Activated CD8-positive, alpha-beta T cell treated with anti-CD3 and anti-CD28 coated beads for 36 hours (primary cell): Measurements from ENCODE around the gene FGF14. TPM values are rescaled to one million over a fixed set of nuclear protein-coding genes. Genes with fewer than 3 reads are reported as not detected.

Experiments used
- ATAC-seq: fragments of 200-7000 bp; cut with Tn5 transposase; one replicate; pipeline ENCODE4 v1.10.0; 2021; ENCODE audit warnings: mild to moderate bottlenecking, moderate library complexity
- CTCF ChIA-PET: fragments of 350-600 bp; sonication (Branson Sonifier 250); formaldehyde crosslinking; loops from one replicate; lab custom pipeline; 2021; ENCODE audit warnings: antibody characterized with exemption; lab: Charles Lee
- POLR2A ChIA-PET: fragments of 350-600 bp; sonication (Branson Sonifier 250); formaldehyde crosslinking; loops from one replicate; lab custom pipeline; 2021; ENCODE audit warnings: antibody characterized with exemption; lab: Charles Lee
- DNase-seq: peaks from one replicate; pipeline ENCODE4 v3.0.0-alpha.2; 2020
- H3K27ac Mint-ChIP-seq: one replicate; pipeline ENCODE4 v1.8.0; 2021; ENCODE audit warnings: mild to moderate bottlenecking, mixed read lengths
- H3K27me3 Mint-ChIP-seq: one replicate; pipeline ENCODE4 v1.8.0; 2021; ENCODE audit warnings: mixed read lengths
- H3K36me3 Mint-ChIP-seq: one replicate; pipeline ENCODE4 v1.8.0; 2021; ENCODE audit warnings: low read depth, mixed read lengths
- H3K4me1 Mint-ChIP-seq: one replicate; pipeline ENCODE4 v1.8.0; 2021; ENCODE audit warnings: low read depth, mixed read lengths
- H3K4me3 Mint-ChIP-seq: one replicate; pipeline ENCODE4 v1.8.0; 2021; ENCODE audit warnings: mild to moderate bottlenecking, moderate library complexity, mixed read lengths
- H3K9me3 Mint-ChIP-seq: one replicate; pipeline ENCODE4 v1.8.0; 2021; ENCODE audit warnings: mixed read lengths
- intact Hi-C: fragments of 100-400 bp; cut with micrococcal nuclease; formaldehyde crosslinking; loops from one replicate; pipeline ENCODE4 v1.10.0; 2022
- total RNA-seq, 2 experiments: library from RNA; stranded (reverse); gene quantifications; one replicate each; pipeline ENCODE4 v1.2.3, GENCODE V29; 2021
- TF ChIP-seq, protein P1 (sequence below): fragments of 200-600 bp; IDR thresholded peaks from one replicate; pipeline ENCODE4 v1.8.0; 2022; ENCODE audit warnings: antibody characterized with exemption, mild to moderate bottlenecking

The FGF14 gene
- total RNA-seq, 2 experiments from 2014 or later = not detected

DNA sequence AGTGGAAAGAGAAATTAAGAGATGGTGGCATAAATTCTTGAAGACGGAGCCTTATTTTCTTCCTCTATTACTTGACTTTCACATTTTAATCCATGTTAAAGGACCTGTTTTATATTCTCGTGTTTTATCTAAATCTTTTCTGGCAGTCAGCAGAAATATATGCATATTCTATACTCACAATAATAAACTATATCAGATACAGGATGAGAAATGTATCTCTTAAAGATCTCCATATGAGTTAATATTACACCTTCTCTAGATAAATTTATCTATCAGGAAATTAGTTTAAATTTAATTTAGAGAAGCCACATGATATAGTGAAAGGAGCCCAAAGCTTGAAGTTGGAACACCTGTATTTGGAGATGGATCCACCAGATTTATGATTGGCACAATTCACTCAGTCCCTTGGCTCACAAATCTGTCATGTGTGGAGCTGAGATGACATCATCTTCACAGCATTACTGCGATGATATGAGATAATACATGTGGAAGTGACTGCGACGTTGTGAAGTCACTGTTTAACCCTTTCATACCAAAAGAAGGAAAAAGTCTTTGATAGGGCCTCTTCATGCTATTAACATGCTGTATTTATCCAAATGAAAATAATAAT, 216.4 kb downstream of the FGF14 start:
- intact Hi-C loops = no loop called here
- POLR2A ChIA-PET = no interaction called here
- Mint-ChIP-seq H3K4me3 (no peak overlapping the region), H3K9me3 (no peaks in the 10 kb centered on the region), H3K36me3 (no peaks in the 10 kb centered on the region), H3K27ac (no peak overlapping the region), H3K27me3 (no peaks in the 10 kb centered on the region), H3K4me1 (no peaks in the 10 kb centered on the region)
- DNase-seq = no peak
- CTCF ChIA-PET = no interaction called here
- TF ChIP-seq, protein P1, sequence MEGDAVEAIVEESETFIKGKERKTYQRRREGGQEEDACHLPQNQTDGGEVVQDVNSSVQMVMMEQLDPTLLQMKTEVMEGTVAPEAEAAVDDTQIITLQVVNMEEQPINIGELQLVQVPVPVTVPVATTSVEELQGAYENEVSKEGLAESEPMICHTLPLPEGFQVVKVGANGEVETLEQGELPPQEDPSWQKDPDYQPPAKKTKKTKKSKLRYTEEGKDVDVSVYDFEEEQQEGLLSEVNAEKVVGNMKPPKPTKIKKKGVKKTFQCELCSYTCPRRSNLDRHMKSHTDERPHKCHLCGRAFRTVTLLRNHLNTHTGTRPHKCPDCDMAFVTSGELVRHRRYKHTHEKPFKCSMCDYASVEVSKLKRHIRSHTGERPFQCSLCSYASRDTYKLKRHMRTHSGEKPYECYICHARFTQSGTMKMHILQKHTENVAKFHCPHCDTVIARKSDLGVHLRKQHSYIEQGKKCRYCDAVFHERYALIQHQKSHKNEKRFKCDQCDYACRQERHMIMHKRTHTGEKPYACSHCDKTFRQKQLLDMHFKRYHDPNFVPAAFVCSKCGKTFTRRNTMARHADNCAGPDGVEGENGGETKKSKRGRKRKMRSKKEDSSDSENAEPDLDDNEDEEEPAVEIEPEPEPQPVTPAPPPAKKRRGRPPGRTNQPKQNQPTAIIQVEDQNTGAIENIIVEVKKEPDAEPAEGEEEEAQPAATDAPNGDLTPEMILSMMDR = no peak
- ATAC-seq = no peak

DNA sequence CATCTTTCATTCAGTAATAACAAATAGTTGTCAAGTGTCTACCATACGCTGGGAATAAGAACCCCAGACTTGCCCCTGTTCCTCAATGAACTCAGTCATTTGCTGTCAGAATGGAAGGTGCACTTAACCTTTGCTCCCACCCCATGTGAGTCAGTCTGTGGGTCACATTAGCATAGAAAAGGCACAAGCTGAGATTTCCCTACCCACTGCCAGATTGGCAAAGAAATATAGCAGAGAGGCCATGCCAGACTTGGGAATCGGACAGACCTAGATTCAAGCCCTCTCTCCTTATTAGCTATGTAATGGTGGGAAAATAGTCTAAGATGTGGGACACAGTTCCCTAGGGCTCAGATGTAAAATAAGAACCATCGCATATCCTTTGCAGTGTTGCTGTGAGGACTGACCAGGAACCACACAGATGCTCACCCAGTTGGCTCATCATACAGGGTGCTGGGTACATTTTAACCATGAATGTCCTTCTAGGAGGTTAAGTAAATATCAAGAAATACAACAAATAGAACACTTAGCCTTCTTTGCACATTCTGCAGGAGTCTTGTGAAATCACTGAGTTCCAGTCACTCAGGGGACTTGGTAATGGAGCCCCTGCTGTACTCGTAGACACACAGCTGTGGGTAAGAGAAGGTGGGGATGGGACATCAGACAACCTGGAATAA, 218.2 kb downstream of the FGF14 start:
- no peak overlapping the region for H3K27ac Mint-ChIP-seq
- no peak overlapping the region for H3K4me3 Mint-ChIP-seq
- POLR2A ChIA-PET = no interaction called here
- TF ChIP-seq, protein P1 = no peak
- no peaks in the 10 kb centered on the region for H3K4me1 Mint-ChIP-seq
- CTCF ChIA-PET = no interaction called here
- no peaks in the 10 kb centered on the region for H3K36me3 Mint-ChIP-seq
- DNase-seq (no peak), ATAC-seq (no peak)
- intact Hi-C loops = no loop called here
- H3K27me3 Mint-ChIP-seq = no peaks in the 10 kb centered on the region
- H3K9me3 Mint-ChIP-seq = no peaks in the 10 kb centered on the region

DNA sequence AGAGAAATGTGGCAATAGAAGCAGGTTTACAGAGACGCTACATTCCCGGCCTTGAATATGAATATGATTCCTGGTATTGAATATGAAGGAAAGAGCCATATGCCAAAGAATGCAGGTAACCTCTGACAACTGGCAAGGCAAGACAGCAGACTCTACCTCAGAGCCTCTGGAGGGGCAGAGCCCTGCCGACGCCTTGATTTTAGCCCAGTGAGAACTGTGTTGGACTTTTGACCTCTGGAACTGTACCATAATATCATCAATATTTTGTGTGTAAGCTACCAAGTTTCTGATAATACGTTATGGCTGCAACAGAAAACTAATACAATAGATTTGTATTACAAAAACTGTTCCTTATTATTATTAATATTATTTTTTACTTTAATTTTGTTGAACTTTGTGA, 219.7 kb downstream of the FGF14 start:
- no peak overlapping the region for H3K27ac Mint-ChIP-seq
- DNase-seq (no peak), ATAC-seq (no peak)
- no peaks in the 10 kb centered on the region for H3K36me3 Mint-ChIP-seq
- H3K9me3 Mint-ChIP-seq = no peaks in the 10 kb centered on the region
- ChIA-PET POLR2A (no interaction called here), CTCF (no interaction called here)
- intact Hi-C loops = no loop called here
- TF ChIP-seq, protein P1 = no peak
- H3K27me3 Mint-ChIP-seq = no peaks in the 10 kb centered on the region
- no peak overlapping the region for H3K4me3 Mint-ChIP-seq
- no peaks in the 10 kb centered on the region for H3K4me1 Mint-ChIP-seq

DNA sequence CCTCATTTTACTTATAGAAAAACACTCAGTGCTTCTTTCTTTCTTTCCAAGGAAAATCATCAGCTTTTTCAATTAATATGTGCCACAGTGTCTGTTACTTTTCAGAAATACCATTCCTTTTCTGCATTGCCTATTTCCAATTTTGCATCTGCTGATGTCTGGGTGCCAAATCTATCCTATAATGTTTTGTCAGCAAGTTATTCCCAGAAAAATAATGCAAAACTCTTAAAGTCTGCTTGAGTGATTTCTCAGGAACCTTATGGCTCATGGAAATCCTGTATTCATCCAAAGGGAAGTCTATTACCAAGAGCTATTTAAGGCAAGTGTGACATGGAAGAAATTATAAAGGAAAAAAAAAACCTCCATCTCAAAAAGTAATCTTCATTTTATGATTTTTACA, 224.4 kb downstream of the FGF14 start:
- TF ChIP-seq, protein P1 = no peak
- Mint-ChIP-seq H3K9me3 (no peaks in the 10 kb centered on the region), H3K4me1 (no peaks in the 10 kb centered on the region), H3K27me3 (no peaks in the 10 kb centered on the region), H3K27ac (no peak overlapping the region), H3K36me3 (no peaks in the 10 kb centered on the region), H3K4me3 (no peak overlapping the region)
- DNase-seq = no peak
- ATAC-seq = no peak
- ChIA-PET CTCF (no interaction called here), POLR2A (no interaction called here)
- intact Hi-C loops = no loop called here

DNA sequence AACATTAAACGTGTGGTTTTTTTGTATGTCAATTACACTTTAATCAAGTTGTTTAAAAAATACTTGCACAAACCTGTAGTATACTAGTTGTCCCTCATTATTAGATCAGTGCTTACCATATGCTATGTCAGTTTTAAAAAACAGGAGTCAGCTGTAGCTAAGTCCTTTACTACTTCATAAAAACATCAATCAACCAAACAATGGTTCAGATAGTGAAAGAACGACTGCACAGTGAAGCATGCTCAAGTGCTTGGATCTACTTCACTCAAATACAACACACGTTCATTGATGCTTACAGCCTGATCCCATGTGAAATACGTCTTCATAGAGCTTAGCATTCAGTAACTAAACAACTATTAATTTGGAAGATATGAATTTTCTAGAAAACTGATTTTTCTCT, 225.0 kb downstream of the FGF14 start:
- H3K27me3 Mint-ChIP-seq = no peaks in the 10 kb centered on the region
- no peak for DNase-seq
- no peak overlapping the region for H3K4me3 Mint-ChIP-seq
- no peaks in the 10 kb centered on the region for H3K4me1 Mint-ChIP-seq
- CTCF ChIA-PET = no interaction called here
- no peak for ATAC-seq
- TF ChIP-seq, protein P1 = no peak
- intact Hi-C loops = no loop called here
- H3K27ac Mint-ChIP-seq = no peak overlapping the region
- POLR2A ChIA-PET = no interaction called here
- no peaks in the 10 kb centered on the region for H3K9me3 Mint-ChIP-seq
- no peaks in the 10 kb centered on the region for H3K36me3 Mint-ChIP-seq
